Tongue (tissue), 2 donors: ENCODE measurements around the gene NT5C1A. TPM values are rescaled to one million over a fixed set of nuclear protein-coding genes. Genes with fewer than 3 reads are reported as not detected.
A peak's percentile ranks its signal among the peaks of the same experiment; 100 is the strongest.

Source experiments
- DNase-seq: peaks from one replicate; pipeline ENCODE4 v3.0.0-alpha.2; 2015
- total RNA-seq: library from RNA; depleted of rRNA; stranded (reverse); fragments of >200 nt; gene quantifications from one replicate; pipeline ENCODE4 v1.2.3, GENCODE V29; 2014

Gene NT5C1A
- total RNA-seq: 19.6 TPM

GRCh38 chr1:39671793-39672550, at the start of gene NT5C1A:
Gene NT5C1A (minus strand): TSS chr1:39672107. CDS start chr1:39672038, 69 bp downstream.
- DNase-seq: peak; percentile 63

DNA sequence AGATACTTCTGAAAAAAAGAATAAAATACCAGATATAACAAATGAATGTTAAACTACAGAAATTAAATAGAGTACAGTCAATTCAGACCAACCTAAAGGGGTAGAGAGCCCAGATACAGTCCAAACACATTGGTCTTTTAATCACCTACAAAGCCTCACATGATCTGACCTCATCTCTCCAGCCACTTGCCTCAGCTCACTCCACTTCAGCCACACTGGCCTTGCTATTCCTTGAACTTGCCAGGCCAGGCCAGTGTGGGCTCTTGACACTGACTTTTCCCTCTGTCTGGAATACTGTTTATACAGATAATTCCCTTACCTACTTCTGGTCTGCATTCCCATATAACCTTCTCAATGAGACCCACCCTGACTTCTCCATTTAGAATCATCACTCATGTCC, 49.8 kb upstream of the NT5C1A start:
- no peak for DNase-seq

- DNase-seq: peak; percentile 87
These were observed 48.4 kb upstream of the NT5C1A start for GRCh38 chr1:39720094-39720999.

DNA sequence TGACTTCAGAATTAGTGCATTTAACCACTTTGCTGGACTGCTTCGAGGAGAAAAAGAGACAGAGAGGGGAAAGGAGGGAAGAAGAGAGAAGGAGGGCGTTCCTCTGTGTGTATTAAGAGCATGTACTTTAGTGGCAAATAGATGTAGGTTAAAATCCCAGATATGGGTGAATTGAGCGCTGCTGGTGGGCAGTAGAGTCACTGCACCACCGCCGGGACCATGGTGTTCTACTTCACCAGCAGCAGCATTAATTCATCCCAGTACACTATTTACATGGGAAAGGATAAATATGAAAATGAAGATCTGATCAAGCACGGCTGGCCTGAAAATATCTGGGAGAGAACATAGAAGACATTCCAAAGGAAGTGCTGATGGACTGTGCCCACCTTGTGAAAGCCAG, 45.9 kb upstream of the NT5C1A start:
- DNase-seq: no peak

- no peak for DNase-seq
These were observed 41.6 kb upstream of the NT5C1A start for GRCh38 chr1:39713557-39713956.

DNA sequence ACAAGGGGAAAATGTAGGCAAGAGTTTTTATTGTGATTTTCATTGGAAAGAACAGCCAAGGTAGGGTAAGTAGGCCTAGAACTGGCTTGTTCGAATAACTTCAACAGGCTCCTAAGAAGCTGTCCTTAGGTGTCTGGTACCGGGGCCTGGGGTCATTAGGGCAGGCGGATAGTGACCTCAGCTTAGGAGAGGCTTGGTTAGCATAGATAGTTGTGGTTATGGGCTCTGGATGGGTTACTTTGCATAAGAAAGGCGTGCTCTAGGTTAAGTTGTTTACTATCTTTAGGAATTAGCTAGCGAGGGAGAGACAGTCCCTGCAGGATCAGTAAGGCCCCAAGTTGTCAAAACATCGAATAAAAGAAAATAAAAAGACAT, 40.0 kb upstream of the NT5C1A start:
- no peak for DNase-seq

DNA sequence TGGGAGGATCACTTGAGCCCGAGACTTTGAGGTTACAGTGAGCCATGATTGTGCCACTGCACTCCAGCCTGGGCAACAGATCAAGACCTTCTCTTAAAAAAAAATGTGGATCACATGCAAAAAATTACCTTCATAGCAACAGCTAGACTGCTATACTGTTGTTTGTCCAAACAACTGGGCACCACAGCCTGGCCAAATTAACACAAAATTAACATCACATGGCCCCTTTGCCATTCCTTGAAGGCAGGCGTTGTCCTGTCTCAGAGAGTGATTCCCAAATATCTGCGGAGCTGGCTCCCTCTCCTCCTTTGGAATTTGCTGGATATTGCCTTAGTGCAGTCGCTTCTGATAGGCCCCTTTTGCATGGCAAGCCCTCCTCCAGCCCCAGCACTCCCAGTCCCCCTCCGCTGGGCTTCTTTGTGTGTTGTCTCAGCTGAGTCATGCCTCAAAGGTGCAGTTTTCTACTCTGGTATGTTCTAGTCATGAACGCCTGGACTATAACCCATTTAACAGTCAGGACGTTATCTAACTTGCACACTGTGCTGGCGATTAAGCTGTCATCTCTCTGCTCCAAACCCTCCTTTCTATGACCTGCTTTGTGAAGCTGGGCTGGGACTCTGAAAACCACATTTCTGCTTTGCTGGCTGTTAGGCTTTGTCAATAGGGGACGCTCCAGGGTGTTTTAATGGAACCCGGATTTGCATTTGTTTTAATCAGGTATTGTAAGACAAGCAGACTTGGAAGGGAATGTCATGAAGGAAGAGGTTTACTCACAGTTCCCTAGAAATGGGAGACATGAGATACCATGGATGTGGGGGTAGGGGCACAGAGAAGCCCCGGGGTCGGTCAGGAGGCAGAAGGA, 39.4 kb upstream of the NT5C1A start:
- DNase-seq: no peak

GRCh38 chr1:39707506-39707905, 35.6 kb upstream of the NT5C1A start:
- no peak for DNase-seq

DNA sequence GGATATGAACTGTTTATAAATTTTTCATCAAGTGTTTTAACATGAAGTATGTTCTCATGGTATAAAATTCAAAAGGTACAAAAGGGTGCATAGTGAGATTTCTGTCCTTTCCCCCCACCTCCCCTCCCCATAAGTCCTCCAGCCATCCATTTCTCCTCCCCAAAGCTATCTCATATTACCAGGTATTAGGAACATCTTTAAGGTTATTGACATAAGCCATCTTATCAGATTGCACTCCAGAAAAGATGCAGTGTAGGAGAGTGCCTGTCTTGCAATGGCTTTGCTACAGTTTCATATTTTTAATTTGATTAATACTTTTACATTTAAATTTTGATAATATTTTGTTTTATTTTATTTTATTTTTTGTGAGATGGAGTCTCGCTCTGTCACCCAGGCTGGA, 32.9 kb upstream of the NT5C1A start:
- no peak for DNase-seq

GRCh38 chr1:39701049-39701439, 29.1 kb upstream of the NT5C1A start:
- peak; percentile 28 for DNase-seq

DNA sequence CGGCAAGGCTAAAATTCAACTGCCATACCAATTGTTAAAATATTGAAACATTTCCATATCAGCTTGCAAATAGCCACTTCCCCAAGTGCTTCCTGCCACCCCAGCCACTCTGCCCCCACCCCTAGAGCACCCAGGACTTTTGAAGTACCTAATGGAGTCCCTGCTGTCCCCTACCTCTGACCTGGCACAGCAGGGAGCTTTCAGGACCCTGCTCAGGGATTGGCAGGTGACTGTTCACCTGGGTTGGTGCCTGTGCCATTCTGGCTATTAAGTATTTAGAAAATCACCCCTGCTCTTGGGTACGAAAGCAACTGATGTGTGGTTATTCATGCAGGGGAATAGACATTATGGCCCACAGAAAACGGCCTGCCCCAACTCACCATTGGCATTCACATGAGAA, 28.4 kb upstream of the NT5C1A start:
- DNase-seq: no peak

DNA sequence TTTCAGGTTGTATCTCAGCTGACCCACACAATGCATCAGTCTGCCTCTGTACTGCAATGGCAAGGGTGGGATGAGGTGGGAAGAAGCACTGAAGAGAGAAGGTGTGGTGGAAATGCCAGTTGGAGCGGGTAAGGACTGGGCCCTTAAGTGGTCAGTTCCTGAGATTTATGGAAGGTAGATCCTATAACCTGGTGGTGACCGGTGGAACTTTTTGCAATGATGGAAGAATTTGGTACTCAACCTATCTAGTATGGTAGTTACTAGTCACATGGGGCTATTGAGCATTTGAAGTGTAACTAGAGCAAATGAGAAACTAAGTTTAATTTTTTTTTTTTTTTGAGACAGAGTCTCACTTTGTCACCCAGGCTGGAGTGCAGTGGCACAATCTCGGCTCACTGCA, 27.5 kb upstream of the NT5C1A start:
- DNase-seq: no peak

DNA sequence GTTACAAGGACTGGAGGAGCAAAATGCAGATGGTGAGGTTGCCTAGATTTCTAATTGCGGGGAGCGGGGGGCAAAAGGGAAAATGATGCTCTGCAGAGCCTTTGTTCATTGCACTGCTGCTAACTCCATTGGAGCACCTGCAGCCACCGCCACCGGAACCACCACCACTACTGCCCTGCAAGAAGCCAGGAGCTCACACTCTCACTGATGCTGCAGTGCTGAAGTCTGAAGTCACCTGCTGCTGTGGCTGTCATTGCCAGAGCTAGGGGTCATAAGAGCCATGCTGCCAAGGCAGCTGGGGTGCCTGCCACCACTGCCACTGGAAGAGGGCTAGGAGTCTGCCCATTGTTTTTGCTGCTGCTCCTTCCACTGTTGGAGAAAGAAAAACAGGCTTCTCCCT, 26.7 kb upstream of the NT5C1A start:
- DNase-seq: no peak

- no peak for DNase-seq
These were observed 24.5 kb upstream of the NT5C1A start for GRCh38 chr1:39696448-39696847.

DNA sequence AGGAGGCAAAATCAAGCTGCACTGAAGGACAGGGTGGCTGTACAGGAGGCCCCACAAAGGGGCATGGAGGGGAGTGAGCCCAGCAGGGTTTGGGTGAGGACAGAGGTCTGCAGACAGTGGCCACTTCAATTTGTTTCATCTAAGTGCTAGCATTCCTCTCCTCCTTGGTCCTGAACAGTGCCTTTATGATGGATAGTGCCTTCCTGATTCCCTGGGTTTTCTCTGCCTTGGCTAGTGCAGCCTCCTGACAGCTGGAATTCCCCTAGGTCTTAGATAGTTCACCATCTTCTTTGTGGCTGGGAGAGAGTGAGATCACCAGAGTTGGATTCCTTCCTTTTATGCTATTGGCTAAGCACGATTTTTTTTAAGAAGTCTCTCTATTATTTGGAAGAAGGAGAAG, 23.1 kb upstream of the NT5C1A start:
- DNase-seq: no peak

GRCh38 chr1:39694026-39694425, 22.1 kb upstream of the NT5C1A start:
- peak; percentile 45 for DNase-seq

- peak; percentile 31 for DNase-seq
These were observed 20.5 kb upstream of the NT5C1A start for GRCh38 chr1:39692152-39693074.

DNA sequence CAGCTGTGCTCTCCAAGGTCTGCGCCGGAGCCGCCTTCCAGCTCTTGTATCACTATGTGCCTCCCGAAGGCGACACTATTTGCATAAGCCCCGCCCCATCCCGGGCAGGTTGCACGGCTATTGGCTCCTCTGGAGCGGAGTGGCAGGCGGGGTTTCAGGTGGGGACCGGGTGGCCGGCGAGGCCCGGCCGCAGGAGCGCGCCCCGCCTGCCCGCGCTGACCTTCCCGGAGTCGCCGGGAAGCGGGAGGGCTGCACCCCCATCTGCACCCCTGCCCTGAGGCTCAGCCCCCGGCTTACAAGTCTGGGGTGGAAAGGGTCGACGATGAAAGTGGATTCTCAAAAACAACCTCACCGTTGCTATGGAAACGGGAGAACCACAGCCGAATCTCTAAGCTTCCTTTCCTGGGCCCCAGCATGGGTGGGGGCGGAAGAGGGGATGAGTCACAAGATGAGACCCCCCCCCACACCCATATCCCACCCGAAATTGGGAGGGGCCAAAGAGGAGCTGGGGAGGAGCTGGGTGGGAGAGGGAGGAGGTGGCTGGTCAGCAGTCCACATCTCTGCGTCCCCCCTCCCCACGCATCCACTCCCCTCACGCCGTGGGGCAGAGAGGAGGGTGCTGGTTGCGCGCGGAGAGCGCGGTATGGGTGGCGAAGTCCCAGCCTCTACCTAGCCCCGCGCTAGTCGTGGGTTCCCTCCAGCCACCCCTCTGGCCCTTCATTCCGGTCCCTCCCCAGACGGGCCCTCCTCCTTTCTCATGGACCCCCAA, 19.7 kb upstream of the NT5C1A start, which contains the start of gene HPCAL4:
Gene HPCAL4, minus strand, starts transcription at position 51 of the 769 bp plus-strand sequence. CDS start 6,830 bp downstream, outside the sequence.
- peak; percentile 95 for DNase-seq

DNA sequence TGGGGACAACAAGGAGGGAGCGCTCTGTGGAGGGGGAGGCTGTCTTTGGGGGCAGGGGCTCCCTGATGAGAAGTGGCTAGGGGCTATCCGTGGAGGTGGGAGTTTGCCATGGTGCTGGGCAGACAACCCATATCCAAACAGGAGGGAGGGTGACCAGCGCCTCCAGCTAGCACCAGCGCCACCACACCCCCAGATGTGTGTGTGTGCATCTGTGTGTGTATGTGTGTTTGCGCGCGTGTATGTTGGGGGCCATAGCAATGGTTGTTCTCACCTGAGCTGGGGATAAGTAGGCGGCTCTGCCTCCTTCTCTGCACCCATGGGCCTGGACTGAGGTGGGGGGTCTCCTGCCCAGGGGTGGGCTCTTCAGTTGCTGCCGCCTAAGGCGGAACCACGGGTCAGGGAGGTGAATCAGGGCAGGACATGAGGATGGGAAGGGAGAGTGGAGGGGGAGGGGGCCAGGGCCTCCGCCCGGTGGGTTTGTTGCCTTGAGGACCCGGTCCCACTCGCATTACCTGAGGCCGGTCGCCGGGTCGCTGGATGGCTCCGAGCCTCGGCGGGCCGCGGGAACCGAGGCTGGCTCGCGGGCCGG, 19.0 kb upstream of the NT5C1A start:
- DNase-seq: no peak

GRCh38 chr1:39690225-39690624, 18.3 kb upstream of the NT5C1A start:
- DNase-seq: no peak
